HepG2 (cell line): Measurements from ENCODE around the gene SEC11A. TPM values are rescaled to one million over a fixed set of nuclear protein-coding genes. Genes with fewer than 3 reads are reported as not detected.

Experiments
- EP300 ChIP-seq, 3 experiments: sonication (generic) in 1 of 3; formaldehyde crosslinking in 1 of 3; IDR thresholded peaks; 2 replicates each; pipeline versions ENCODE4 v1.5.1 to v1.6.1; 2011 to 2020; ENCODE audit warnings: low read depth in 2 of 3, low read length in 2 of 3, borderline replicate concordance in 1 of 3, improper control_type of control experiment in 1 of 3, mild to moderate bottlenecking in 1 of 3, missing genetic modification reagents in 1 of 3, moderate library complexity in 1 of 3
- HDAC1 ChIP-seq: sonication (generic); formaldehyde crosslinking; IDR thresholded peaks from 2 replicates; pipeline ENCODE4 v1.5.1; 2020; ENCODE audit warnings: mild to moderate bottlenecking, missing genetic modification reagents
- HOXA7 ChIP-seq: sonication (generic); formaldehyde crosslinking; IDR thresholded peaks from 2 replicates; pipeline ENCODE4 v1.8.1; 2022; ENCODE audit warnings: mild to moderate bottlenecking, missing genetic modification reagents, moderate library complexity
- IRF2 ChIP-seq: IDR thresholded peaks from 2 replicates; pipeline ENCODE4 v1.6.1; 2018; ENCODE audit warnings: missing genetic modification reagents, missing compliant biosample characterization
- KAT8 ChIP-seq: IDR thresholded peaks from 2 replicates; pipeline ENCODE4 v1.6.1; 2016; ENCODE audit warnings: missing genetic modification reagents, missing compliant biosample characterization
- KDM2A ChIP-seq: sonication (generic); formaldehyde crosslinking; IDR thresholded peaks from 2 replicates; pipeline ENCODE4 v1.4.0; 2020; ENCODE audit warnings: low read depth, missing genetic modification reagents, borderline replicate concordance
- MTF1 ChIP-seq: sonication (generic); formaldehyde crosslinking; IDR thresholded peaks from 2 replicates; pipeline ENCODE4 v1.5.0; 2020; ENCODE audit warnings: missing genetic modification reagents
- MXD4 ChIP-seq: IDR thresholded peaks from 2 replicates; pipeline ENCODE4 v1.6.1; 2016; ENCODE audit warnings: mild to moderate bottlenecking, missing biosample characterization, missing genetic modification reagents
- MYC ChIP-seq: sonication (generic); formaldehyde crosslinking; IDR thresholded peaks from 2 replicates; pipeline ENCODE4 v1.9.0; 2021; ENCODE audit warnings: missing genetic modification reagents, borderline replicate concordance
- SATB2 ChIP-seq: sonication (generic); formaldehyde crosslinking; IDR thresholded peaks from 2 replicates; pipeline ENCODE4 v1.5.0; 2020; ENCODE audit warnings: missing genetic modification reagents
- STAT6 ChIP-seq: sonication (generic); formaldehyde crosslinking; IDR thresholded peaks from 2 replicates; pipeline ENCODE4 v1.4.0; 2020; ENCODE audit warnings: missing genetic modification reagents, mild to moderate bottlenecking, borderline replicate concordance
- TCF12 ChIP-seq, 2 experiments: fragments of 450-650 bp in 1 of 2; sonication (generic) in 1 of 2; formaldehyde crosslinking in 1 of 2; IDR thresholded peaks; 2 replicates each; pipeline versions ENCODE4 v1.6.1 to v1.8.0; 2017 to 2022; ENCODE audit warnings: antibody characterized with exemption in 1 of 2, mild to moderate bottlenecking in 1 of 2, missing genetic modification reagents in 1 of 2, moderate library complexity in 1 of 2
- XRCC5 ChIP-seq: fragments of 200-400 bp; formaldehyde crosslinking; optimal IDR thresholded peaks from 2 replicates; pipeline ENCODE3; 2017; ENCODE audit warnings: mild to moderate bottlenecking, low read length
- ZBTB20 ChIP-seq: sonication (generic); formaldehyde crosslinking; IDR thresholded peaks from 2 replicates; pipeline ENCODE4 v1.8.1; 2023; ENCODE audit warnings: missing genetic modification reagents, low read depth, mild to moderate bottlenecking, borderline replicate concordance
- ZBTB8A ChIP-seq: sonication (generic); formaldehyde crosslinking; IDR thresholded peaks from 2 replicates; pipeline ENCODE4 v1.4.0; 2020; ENCODE audit warnings: mild to moderate bottlenecking, low read depth, missing genetic modification reagents, borderline replicate concordance
- ZKSCAN1 ChIP-seq: fragments of 150-350 bp; IDR thresholded peaks from 2 replicates; pipeline ENCODE4 v1.6.1; 2014; ENCODE audit warnings: low read length
- ZNF501 ChIP-seq: sonication (generic); formaldehyde crosslinking; IDR thresholded peaks from 2 replicates; pipeline ENCODE4 v1.5.1; 2020; ENCODE audit warnings: mild to moderate bottlenecking, moderate library complexity, missing genetic modification reagents
- ZNF513 ChIP-seq: sonication (generic); formaldehyde crosslinking; conservative IDR thresholded peaks from 2 replicates; pipeline ENCODE4 v1.5.0; 2020; ENCODE audit warnings: missing genetic modification reagents
- ZNF772 ChIP-seq: sonication (generic); formaldehyde crosslinking; IDR thresholded peaks from 2 replicates; pipeline ENCODE4 v1.5.0; 2020; ENCODE audit warnings: mild to moderate bottlenecking, missing genetic modification reagents
- polyA plus RNA-seq, 8 experiments: library from polyadenylated mRNA; depleted of rRNA in 3 of 8; stranded (reverse) in 7 of 8; unstranded in 1 of 8; fragments of >200 nt; fragmentation: Illumina TruSeq in 4 of 8; extraction: Trizol in 4 of 8; gene quantifications; 2 replicates each; pipeline versions ENCODE4 v1.2.1 to v1.2.3, GENCODE V29; 2011 to 2016; ENCODE audit warnings: low read depth in 4 of 8, missing spikeins in 1 of 8, mixed read lengths in 1 of 8; ENCODE audit not compliant: insufficient read depth in 1 of 8
- total RNA-seq, 5 experiments: library from RNA; depleted of rRNA; stranded (reverse); fragments of >200 nt; fragmentation: Illumina TruSeq; extraction: Trizol; gene quantifications; 2 replicates each; pipeline ENCODE4 v1.2.3, GENCODE V29; 2016; ENCODE audit warnings: low read depth in 1 of 5

The SEC11A gene
- total and polyA plus RNA-seq, 2 of the 13 experiments (the other 11 are each of a cell fraction or from before 2014, with no cell fraction given), result 141 to 230 TPM

GRCh38 chr15:84747416-84748273 is 31.7 kb upstream of the SEC11A start (continued):
- TF ChIP-seq ZBTB8A (CRISPR knock-in tag) (no peak), ZBTB20 (CRISPR knock-in tag) (peak; percentile 46; the same call in 1 of the 2 replicates), KAT8 (peak; percentile 38; the same call in 1 of the 2 replicates), STAT6 (CRISPR knock-in tag) (peak; percentile 44; the same call in 1 of the 2 replicates), MYC (CRISPR knock-in tag) (0 out of 2 replicates have a peak, but pooled peaks have one; percentile 12), ZKSCAN1 (no peak), KDM2A (CRISPR knock-in tag) (peak; percentile 52; the same call in 1 of the 2 replicates), MTF1 (CRISPR knock-in tag) (no peak), HOXA7 (CRISPR knock-in tag) (no peak), ZNF501 (CRISPR knock-in tag) (peak; percentile 59), SATB2 (CRISPR knock-in tag) (peak; percentile 67; the same call in 1 of the 2 replicates), HDAC1 (CRISPR knock-in tag) (peak; percentile 83), IRF2 (0 out of 2 replicates have a peak, but pooled peaks have one; percentile 25), TCF12 (IDR thresholded peaks at IDR 0.05) (no peak), TCF12 (CRISPR knock-in tag; IDR thresholded peaks at IDR 0.05) (0 out of 2 replicates have a peak, but pooled peaks have one; percentile 41), XRCC5 (no peak), ZNF772 (0 out of 2 replicates have a peak, but pooled peaks have one; percentile 17), MXD4 (CRISPR knock-in tag) (peak; percentile 33; the same call in 1 of the 2 replicates), EP300 (IDR thresholded peaks at IDR 0.05; ENCODE audit: low read depth in 2 of 2, low read length in 2 of 2) (no peak), EP300 (CRISPR knock-in tag; IDR thresholded peaks at IDR 0.05; ENCODE audit: borderline replicate concordance) (no peak), ZNF513 (CRISPR knock-in tag) (no peak)
